Fibroblast of skin of abdomen (primary cell): Measurements from ENCODE around the gene C2CD4D.

Source experiments
- DNase-seq: peaks from one replicate; pipeline ENCODE4 v3.0.0-alpha.2; 2013

C2CD4D gene

GRCh38 chr1:151832318-151832980 lies 7.2 kb downstream of the C2CD4D start:
- no peak for DNase-seq

GRCh38 chr1:151831605-151832004 lies 8.0 kb downstream of the C2CD4D start, which contains the start of gene RORC:
Gene RORC (minus strand): TSS chr1:151831802. CDS start chr1:151831764, 38 bp downstream.
- DNase-seq, result no peak

DNA sequence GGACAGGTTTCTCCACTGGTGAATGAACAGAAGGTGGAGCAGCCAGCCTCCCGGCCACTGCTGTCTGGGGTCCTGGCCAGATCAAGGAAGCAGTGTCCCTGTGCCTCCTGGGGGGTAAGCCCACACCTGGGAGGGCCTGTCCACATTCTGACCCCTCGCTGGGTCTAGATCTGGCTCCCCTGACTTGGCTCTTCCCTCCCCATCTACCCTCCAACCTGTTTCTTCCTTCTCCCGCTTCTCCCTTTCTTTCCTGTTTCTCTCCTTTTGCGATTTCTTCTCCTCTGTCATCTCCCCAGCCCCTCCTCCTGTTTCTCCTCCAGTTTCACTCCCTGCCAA lies 8.4 kb downstream of the C2CD4D start:
- no peak for DNase-seq

- DNase-seq, result no peak
Measured at GRCh38 chr1:151830055-151830454, 9.6 kb downstream of the C2CD4D start.

DNA sequence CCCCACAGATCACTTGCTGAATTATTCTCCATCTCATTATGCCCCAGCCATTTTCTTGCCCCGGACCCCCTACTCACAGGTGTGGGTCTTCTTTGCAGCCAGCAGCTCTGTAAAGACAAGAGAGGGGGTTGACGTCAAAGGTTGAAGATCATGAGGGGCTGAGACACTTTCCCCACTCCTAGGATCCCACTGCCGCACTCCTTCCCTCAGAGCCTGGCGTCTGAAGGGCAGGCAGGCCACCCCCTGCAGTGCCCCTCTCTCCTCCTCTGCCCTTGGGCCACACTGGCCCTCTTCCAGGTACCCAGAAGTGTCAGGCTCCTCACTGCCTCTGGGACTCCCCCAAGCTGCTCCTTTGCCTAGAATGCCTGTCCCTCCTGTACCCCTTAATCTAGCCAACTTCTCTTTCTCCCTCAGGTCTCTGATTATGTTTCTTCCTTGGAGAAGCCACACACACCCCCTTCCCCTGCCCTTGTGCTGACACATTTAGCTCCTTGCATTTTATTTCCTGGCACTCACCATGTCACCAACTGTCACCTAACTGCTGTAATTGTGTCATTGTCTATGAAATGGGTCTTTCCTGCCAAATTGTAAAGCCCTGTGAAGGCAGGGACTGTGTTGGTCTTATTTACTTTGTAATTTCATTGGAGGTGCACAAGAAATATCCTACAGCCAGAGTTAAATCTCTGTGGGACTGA lies 10.1 kb downstream of the C2CD4D start:
- no peak for DNase-seq

DNA sequence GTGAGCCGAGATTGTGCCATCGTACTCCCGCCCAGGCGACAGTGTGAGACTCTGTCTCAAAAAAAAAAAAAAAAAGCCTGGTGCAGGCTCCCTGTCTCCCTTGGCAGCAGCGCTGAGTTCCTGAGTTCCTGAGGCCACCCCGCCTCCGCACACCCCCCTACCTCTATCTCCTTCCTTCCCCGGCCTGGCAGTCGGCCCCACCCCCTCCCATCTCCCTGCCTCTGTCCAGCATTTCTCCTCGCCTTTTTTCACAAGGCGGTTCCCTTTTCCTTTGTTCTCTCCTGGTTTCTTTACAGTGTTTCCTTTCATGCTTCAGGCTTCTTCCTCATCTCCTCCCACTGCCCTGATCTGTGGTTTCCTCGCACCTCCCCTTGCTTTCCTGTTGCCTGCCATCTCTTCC lies 10.7 kb downstream of the C2CD4D start:
- DNase-seq, result peak; percentile 8

DNA sequence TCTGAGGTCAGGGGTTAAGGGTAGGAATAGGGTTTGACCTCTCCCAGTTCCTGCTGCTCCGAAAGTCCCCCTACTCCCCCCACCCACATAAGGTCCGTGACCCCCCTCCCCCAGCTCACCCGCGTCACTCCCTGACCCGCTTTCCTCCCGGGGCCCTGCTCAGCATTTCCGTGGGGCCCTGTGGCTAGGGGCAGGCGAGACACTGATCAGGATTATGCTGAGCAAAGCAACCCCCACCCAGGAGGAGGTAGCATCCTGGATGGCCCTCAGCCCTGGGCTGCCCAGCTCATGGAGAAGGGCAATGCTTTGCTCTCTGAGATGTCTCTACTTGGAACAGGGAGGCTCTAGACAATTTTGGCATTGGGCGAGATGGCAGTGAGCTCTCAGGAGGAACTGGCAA lies 11.8 kb downstream of the C2CD4D start:
- no peak for DNase-seq

DNA sequence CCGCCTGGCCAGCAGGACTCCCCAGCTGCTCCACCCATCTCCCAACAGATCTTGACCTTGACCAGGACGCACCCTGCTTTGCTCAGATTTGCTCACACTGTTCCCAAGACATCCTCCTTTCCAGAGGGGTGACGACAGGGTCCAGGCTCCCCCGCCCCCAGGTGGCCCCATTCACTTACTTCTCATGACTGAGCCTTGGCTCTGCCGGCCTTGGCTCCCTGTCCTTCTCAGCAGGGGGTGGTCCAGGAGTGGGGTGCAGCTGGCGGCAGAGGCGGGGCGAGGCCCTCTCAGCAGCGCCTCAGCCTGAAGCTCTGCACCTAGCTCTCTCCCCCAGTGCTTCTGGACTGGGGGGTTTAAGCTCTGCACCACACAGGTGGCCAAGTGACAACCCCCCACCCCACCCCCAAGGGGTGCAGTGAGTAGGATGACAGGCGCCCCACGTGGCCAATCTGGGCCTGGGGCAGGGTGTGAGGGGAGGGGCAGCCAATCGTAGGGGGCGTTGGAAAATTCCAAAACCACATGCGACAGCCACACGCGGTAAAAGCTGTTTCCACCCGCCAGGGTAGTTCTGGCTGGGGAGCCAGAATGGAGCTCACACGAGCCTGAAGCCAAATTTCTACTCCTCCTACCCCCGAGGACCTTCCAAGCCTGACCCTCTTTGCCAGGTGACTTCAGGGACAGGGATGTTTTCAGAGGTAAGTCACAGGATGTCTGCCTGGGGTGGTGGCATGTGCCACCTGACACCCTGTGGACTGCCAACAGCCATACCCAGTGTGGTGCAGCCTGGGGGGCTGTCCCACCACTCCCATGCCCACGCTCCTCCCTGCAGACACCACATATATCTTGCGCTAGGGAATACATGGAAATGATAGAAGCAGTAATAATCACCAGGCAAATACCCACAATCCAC lies 13.6 kb downstream of the C2CD4D start:
- no peak for DNase-seq

GRCh38 chr1:151825204-151825603 lies 14.4 kb downstream of the C2CD4D start:
- no peak for DNase-seq

- no peak for DNase-seq
Measured at GRCh38 chr1:151823175-151823574, 16.4 kb downstream of the C2CD4D start.

DNA sequence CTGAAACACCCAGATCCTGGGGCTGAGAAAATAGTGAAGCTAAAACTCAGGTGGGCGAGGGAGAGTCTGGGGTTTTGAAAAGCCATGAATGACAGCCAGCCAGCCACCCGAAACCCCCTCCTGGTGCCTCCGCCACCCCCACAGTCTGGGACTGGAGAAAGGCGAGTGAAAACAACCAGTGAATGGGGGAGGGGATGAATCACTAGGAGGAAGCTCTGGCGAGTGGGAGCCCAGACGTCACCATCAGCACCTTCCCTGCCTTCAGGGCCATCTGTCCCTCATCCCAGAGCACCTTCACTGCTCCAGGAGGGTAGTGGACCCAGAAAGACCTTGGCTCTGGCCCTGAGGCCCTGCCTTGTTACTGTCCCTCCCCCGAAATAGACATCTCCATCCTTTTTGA lies 17.2 kb downstream of the C2CD4D start:
- DNase-seq, result no peak

- DNase-seq, result no peak
Measured at GRCh38 chr1:151820940-151821339, 18.7 kb downstream of the C2CD4D start.

DNA sequence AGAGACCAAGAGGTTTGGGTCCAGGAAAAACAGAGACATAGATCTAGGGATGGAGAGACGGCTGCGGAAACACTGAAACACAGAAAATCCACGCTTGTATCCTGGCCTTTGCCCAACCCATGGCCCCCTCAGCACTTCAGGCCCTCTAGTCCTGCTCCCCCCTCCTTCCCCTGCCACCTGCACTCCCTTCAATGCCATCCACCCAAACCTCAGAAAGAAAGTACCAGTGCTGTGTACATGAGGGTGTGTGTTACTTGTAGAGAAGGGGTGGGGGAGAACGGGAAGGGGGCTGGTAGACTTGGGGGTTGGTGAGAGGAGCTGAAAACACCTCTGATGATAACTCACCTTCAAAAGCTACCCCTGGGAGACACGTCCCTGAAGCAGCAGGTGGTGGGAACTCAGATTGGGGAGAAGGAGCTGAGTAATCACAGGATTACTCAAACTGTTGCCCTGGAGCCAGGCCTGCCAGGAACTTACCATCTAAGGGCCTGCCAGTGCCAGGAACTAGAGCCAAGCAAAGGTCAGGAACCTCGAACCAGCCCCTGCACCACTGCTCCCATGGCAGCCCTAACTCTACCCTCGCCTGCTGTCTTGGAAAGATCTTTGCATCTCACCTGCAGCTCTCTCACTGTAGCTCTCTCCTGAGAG lies 19.5 kb downstream of the C2CD4D start:
- no peak for DNase-seq

- DNase-seq, result no peak
Measured at GRCh38 chr1:151819227-151819835, 20.3 kb downstream of the C2CD4D start.

DNA sequence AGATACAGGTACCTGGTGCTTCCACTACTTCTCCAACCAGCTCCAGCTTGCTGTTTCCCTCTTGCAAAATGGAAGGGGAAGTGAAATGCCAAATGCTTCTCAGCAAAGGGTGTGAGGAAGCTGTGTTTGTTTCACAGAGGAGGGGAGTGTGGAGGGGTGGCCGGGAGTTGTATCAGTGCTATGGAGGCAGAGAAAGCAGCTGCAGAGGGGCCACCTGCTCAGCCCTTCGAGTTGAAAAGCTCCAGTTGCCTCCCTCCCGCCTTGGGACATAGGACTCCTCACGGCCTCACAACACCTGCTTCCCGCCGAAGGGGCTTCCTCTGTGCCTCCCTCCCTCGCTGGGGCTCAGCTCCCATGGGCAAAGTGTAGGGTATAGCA lies 22.3 kb downstream of the C2CD4D start:
- no peak for DNase-seq

- DNase-seq, result no peak
Measured at GRCh38 chr1:151816548-151817352, 22.9 kb downstream of the C2CD4D start.

DNA sequence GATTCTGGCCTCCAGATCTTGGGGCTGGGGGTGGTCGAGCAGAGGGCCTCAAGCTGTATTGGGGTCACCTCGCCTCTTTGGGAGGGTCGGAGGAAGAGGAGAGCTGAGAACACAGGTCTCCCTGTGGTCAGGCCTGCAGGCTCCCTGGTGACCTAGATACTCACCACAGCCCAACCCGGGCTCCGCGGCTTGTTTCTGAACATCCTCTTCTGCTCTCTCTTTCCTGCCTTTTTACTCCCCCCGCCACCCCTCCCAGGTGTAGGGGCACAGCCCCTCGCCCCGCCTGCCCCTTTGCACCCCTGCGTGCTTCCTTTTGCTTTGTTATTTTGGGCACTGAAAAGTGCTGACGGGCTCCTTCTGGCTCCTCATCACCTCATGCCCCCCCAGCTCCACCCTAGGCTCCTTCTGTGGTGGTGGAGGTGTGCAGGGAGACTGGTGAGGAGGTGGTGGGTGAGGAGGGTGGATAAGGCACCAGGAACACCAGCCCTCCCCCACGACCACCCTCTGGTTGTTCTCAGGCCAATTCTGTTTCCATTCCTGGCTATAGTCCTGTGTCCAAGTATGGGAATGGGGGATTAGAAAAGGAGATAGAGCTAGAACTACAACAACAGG lies 23.8 kb downstream of the C2CD4D start:
- DNase-seq, result no peak

DNA sequence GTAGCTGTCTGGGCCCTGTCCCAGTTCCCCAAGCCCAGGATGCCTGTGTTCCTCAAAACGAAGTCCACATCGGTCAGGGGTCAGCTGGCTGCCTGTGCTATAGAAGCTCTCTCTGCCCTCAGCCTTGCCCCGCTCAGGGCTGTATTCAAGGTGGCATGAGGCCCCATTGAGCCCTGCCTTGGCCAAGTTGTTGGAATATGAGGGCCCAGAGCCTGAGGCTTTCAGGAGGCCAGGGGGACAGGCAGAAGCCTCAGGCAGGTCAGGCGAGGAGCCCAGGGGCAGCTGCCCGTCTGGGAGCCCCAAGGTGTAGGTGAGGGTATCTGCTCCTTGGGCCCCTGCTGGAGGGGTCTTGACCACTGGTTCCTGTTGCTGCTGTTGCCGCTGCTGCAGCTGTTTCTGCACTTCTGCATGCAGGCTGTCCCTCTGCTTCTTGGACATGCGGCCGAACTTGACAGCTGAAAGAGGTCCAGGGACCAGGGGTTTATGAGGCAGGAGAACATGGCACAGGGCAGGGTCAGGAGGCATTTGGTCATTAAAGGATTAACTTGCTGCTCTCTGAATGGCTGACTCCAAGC lies 24.6 kb downstream of the C2CD4D start:
- no peak for DNase-seq

GRCh38 chr1:151814426-151814825 lies 25.2 kb downstream of the C2CD4D start:
- no peak for DNase-seq

DNA sequence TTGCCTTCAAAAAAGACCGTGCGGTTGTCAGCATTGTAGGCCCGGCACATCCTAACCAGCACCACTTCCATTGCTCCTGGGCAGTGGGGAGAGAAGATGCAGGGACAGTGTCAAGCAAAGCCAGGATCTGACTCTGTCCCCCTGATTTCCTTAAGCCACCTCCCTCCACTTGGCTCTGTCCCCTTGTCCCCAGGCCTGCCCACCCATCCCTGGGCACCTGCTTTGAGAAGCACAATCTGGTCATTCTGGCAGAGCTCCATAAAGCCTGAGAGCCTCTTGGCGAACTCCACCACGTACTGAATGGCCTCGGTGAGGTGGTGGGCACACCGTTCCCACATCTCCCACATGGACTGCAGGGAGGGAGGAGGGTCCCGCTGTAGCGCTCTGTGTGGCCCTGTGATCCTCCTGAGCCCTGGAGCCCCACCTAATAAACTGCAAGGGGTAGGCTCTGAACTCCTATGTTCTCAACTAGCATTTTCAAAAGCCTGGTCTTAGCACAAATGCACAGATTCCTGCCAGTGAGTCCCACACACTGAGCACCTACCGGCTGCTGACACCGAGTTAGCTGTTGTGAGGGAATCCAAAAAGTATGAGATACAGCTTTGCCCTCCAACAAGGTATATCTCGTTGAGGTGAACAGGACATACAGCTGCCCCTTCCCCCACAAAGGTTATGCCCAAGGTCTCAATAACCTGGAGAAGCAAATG lies 26.2 kb downstream of the C2CD4D start:
- DNase-seq, result no peak
